Fibroblast of lung (primary cell): Measurements from ENCODE around the gene BRINP2. TPM values are rescaled to one million over a fixed set of nuclear protein-coding genes. Genes with fewer than 3 reads are reported as not detected.

Experiments used
- DNase-seq, 2 donors: peaks; one replicate each; pipeline versions ENCODE4 v3.0.0 to v3.0.0-alpha.2; 2010; ENCODE audit warnings: low read depth in 2 of 2
- H2AFZ ChIP-seq: 2 replicates; pipeline ENCODE4 v1.5.1; 2012; ENCODE audit warnings: low read length, control low read depth, inconsistent platforms
- H3K27ac ChIP-seq: 2 replicates; pipeline ENCODE4 v1.5.1; 2011; ENCODE audit warnings: low read length, control low read depth; ENCODE audit not compliant: insufficient read depth
- H3K27me3 ChIP-seq: 2 replicates; pipeline ENCODE4 v1.5.1; 2011; ENCODE audit warnings: mild to moderate bottlenecking, low read length; ENCODE audit not compliant: control insufficient read depth, insufficient read depth
- H3K36me3 ChIP-seq: 2 replicates; pipeline ENCODE4 v1.5.1; 2011; ENCODE audit warnings: low read length; ENCODE audit not compliant: control insufficient read depth, insufficient read depth
- H3K4me1 ChIP-seq: 2 replicates; pipeline ENCODE4 v1.5.1; 2011; ENCODE audit warnings: low read length; ENCODE audit not compliant: control insufficient read depth, insufficient read depth; ENCODE audit errors: extremely low read depth
- H3K4me2 ChIP-seq: 2 replicates; pipeline ENCODE4 v1.5.1; 2011; ENCODE audit warnings: low read length, control low read depth; ENCODE audit not compliant: insufficient read depth; ENCODE audit errors: extremely low read depth
- H3K4me3 ChIP-seq, 4 experiments: fragments of 200-600 bp in 1 of 4; sonication (generic) in 1 of 4; replicated peaks in 1 of 4; 2 replicates each; pipeline ENCODE4 v1.5.1; 2011 to 2016; ENCODE audit warnings: low read length in 4 of 4, low read depth in 3 of 4, mild to moderate bottlenecking in 3 of 4, control low read depth in 2 of 4, inconsistent platforms in 1 of 4, mixed read lengths in 1 of 4; ENCODE audit not compliant: insufficient read depth in 1 of 4; ENCODE audit errors: control extremely low read depth in 1 of 4
- H3K79me2 ChIP-seq: 2 replicates; pipeline ENCODE4 v1.5.1; 2012; ENCODE audit warnings: mild to moderate bottlenecking, low read length, inconsistent platforms; ENCODE audit not compliant: control insufficient read depth, insufficient read depth
- H3K9ac ChIP-seq: 2 replicates; pipeline ENCODE4 v1.5.1; 2011; ENCODE audit warnings: mild to moderate bottlenecking, low read length, control low read depth; ENCODE audit not compliant: insufficient read depth
- H3K9me3 ChIP-seq: 2 replicates; pipeline ENCODE4 v1.5.1; 2012; ENCODE audit warnings: low read depth, low read length; ENCODE audit not compliant: control insufficient read depth, insufficient read depth
- H4K20me1 ChIP-seq: 2 replicates; pipeline ENCODE4 v1.5.1; 2011; ENCODE audit warnings: low read length; ENCODE audit not compliant: control insufficient read depth, insufficient read depth; ENCODE audit errors: extremely low read depth
- CTCF ChIP-seq, 2 donors: IDR thresholded peaks in 1 of 2; conservative IDR thresholded peaks in 1 of 2; 1 replicate in 1 of 2; 2 replicates in 1 of 2; pipeline ENCODE4 v1.5.1; 2011 to 2012; ENCODE audit warnings: low read length in 2 of 2, control low read depth in 1 of 2, inconsistent platforms in 1 of 2, low read depth in 1 of 2, mild to moderate bottlenecking in 1 of 2
- EZH2 ChIP-seq: IDR thresholded peaks from 2 replicates; pipeline ENCODE4 v1.5.1; 2012; ENCODE audit warnings: low read length, control low read depth, mild to moderate bottlenecking; ENCODE audit errors: missing control alignments
- polyA plus RNA-seq, 2 donors: library from polyadenylated mRNA; depleted of rRNA in 1 of 2; stranded (reverse) in 1 of 2; unstranded in 1 of 2; fragments of >200 nt; gene quantifications; 2 replicates each; pipeline ENCODE4 v1.2.1, GENCODE V29; 2011 to 2012; ENCODE audit warnings: missing spikeins in 1 of 2
- total RNA-seq: library from RNA; depleted of rRNA; stranded (reverse); fragments of >200 nt; gene quantifications from 2 replicates; pipeline ENCODE4 v1.2.1, GENCODE V29; 2014

Gene BRINP2
- total and polyA plus RNA-seq, 2 donors (not counting 1 experiment from before 2014, with no cell fraction given), result under 0.01 to 0.02 TPM

GRCh38 chr1:177138347-177138746 is 32.4 kb upstream of the BRINP2 start:
- no peak for DNase-seq
- H2AFZ ChIP-seq, result no peak overlapping the region
- H3K4me3 ChIP-seq, result no peak overlapping the region
- no peaks in the 10 kb centered on the region for H4K20me1 ChIP-seq
- H3K79me2 ChIP-seq, result no peaks in the 10 kb centered on the region
- no peak overlapping the region for H3K4me2 ChIP-seq
- no peaks in the 10 kb centered on the region for H3K9me3 ChIP-seq
- TF ChIP-seq EZH2, result no peak
- no peak for TF ChIP-seq CTCF (conservative IDR thresholded peaks at IDR 0.05 in 1 of 2, IDR thresholded peaks at IDR 0.05 in 1 of 2; ENCODE audit: low read depth in 1 of 2, low read length in 2 of 2)
- H3K36me3 ChIP-seq, result no peaks in the 10 kb centered on the region
- no peak overlapping the region for H3K9ac ChIP-seq
- H3K27ac ChIP-seq, result no peak overlapping the region
- no peaks in the 10 kb centered on the region for H3K4me1 ChIP-seq
- H3K27me3 ChIP-seq, result no peaks in the 10 kb centered on the region

GRCh38 chr1:177142010-177142409 is 28.7 kb upstream of the BRINP2 start:
- Histone ChIP-seq H3K4me3 (no peak overlapping the region), H3K79me2 (no peaks in the 10 kb centered on the region), H3K9ac (no peak overlapping the region), H3K36me3 (no peaks in the 10 kb centered on the region), H3K27me3 (no peaks in the 10 kb centered on the region), H3K9me3 (no peaks in the 10 kb centered on the region), H3K4me1 (no peaks in the 10 kb centered on the region), H3K4me2 (no peak overlapping the region), H4K20me1 (no peaks in the 10 kb centered on the region), H3K27ac (no peak overlapping the region), H2AFZ (no peak overlapping the region)
- TF ChIP-seq CTCF (conservative IDR thresholded peaks at IDR 0.05 in 1 of 2, IDR thresholded peaks at IDR 0.05 in 1 of 2; ENCODE audit: low read depth in 1 of 2, low read length in 2 of 2) (no peak), EZH2 (no peak)
- DNase-seq, result no peak

DNA sequence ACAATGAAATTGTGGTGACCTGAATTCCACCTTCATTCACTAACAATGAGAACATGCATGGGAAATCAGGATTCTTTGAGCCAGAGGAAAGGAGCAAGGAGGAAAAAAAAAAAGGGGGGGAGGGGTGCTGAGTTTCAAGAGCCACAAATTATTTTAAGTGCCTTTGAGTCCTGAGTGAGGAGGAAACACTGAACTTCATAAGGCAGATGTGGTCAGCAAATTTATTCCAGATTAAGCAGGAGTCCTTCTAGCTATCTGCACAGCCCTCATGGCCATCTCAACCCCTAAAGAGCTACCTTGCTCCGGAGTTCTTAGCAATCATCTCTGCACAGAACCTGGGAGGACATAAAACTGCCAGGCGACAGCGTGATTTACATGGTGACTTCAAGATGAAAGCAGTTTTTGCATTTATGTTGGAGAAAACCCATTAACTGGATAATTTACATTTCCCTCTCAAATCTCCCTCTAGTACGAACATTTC is 27.9 kb upstream of the BRINP2 start:
- no peak for TF ChIP-seq EZH2
- TF ChIP-seq CTCF (conservative IDR thresholded peaks at IDR 0.05 in 1 of 2, IDR thresholded peaks at IDR 0.05 in 1 of 2; ENCODE audit: low read depth in 1 of 2, low read length in 2 of 2), result no peak
- Histone ChIP-seq H3K9ac (no peak overlapping the region), H3K79me2 (no peaks in the 10 kb centered on the region), H3K4me3 (no peak overlapping the region), H2AFZ (no peak overlapping the region), H3K27me3 (no peaks in the 10 kb centered on the region), H3K27ac (no peak overlapping the region), H3K9me3 (no peaks in the 10 kb centered on the region), H3K4me1 (no peaks in the 10 kb centered on the region), H3K4me2 (no peak overlapping the region), H4K20me1 (no peaks in the 10 kb centered on the region), H3K36me3 (no peaks in the 10 kb centered on the region)
- no peak for DNase-seq
